A673 (cell line): Measurements from ENCODE around the gene PARD3. TPM values are rescaled to one million over a fixed set of nuclear protein-coding genes. Genes with fewer than 3 reads are reported as not detected.

Experiments
- BruUV-seq: library from RNA; stranded (reverse); fragments of 400-500 nt; replicated peaks from 2 replicates; lab custom pipeline; 2021; lab: Mats Ljungman, UMichigan
- CTCF ChIA-PET: fragments of 300-600 bp; sonication (Branson Sonifier 250); formaldehyde crosslinking; loops from one replicate; lab custom pipeline; 2022; ENCODE audit warnings: antibody characterized with exemption; lab: Charles Lee
- POLR2A ChIA-PET: fragments of 300-600 bp; sonication (Branson Sonifier 250); formaldehyde crosslinking; loops from one replicate; lab custom pipeline; 2022; ENCODE audit warnings: antibody characterized with exemption; ENCODE audit not compliant: low non-redundant PET; lab: Charles Lee
- DNase-seq: peaks from one replicate; pipeline ENCODE4 v3.0.0-alpha.2; 2015; ENCODE audit warnings: low spot score
- H3K27ac ChIP-seq: fragments of 200-600 bp; sonication (generic); 2 replicates; pipeline ENCODE4 v1.5.1; 2016; ENCODE audit warnings: mixed run types, low read depth, mild to moderate bottlenecking, mixed read lengths, antibody characterized with exemption, low read length; ENCODE audit not compliant: poor library complexity, severe bottlenecking
- H3K27me3 ChIP-seq: fragments of 200-600 bp; sonication (generic); replicated peaks from 2 replicates; pipeline ENCODE4 v1.6.1; 2017; ENCODE audit warnings: mixed run types, low read depth, mild to moderate bottlenecking, mixed read lengths, antibody characterized with exemption, low read length; ENCODE audit not compliant: insufficient read depth, poor library complexity
- H3K36me3 ChIP-seq: fragments of 200-600 bp; sonication (generic); 2 replicates; pipeline ENCODE4 v1.6.1; 2016; ENCODE audit warnings: mixed run types, mild to moderate bottlenecking, mixed read lengths, antibody characterized with exemption, low read length; ENCODE audit not compliant: insufficient read depth, poor library complexity, severe bottlenecking
- H3K4me1 ChIP-seq: fragments of 200-600 bp; sonication (generic); 2 replicates; pipeline ENCODE4 v1.6.1; 2017; ENCODE audit warnings: mixed run types, mild to moderate bottlenecking, mixed read lengths, antibody characterized with exemption, low read length; ENCODE audit not compliant: insufficient read depth, poor library complexity, severe bottlenecking
- H3K4me3 ChIP-seq: fragments of 200-600 bp; sonication (generic); 2 replicates; pipeline ENCODE4 v1.5.1; 2016; ENCODE audit warnings: low read depth, mixed run types, mild to moderate bottlenecking, mixed read lengths, low read length; ENCODE audit not compliant: poor library complexity, severe bottlenecking
- H3K9me3 ChIP-seq: fragments of 200-600 bp; sonication (generic); 2 replicates; pipeline ENCODE4 v1.6.1; 2016; ENCODE audit warnings: mixed run types, low read depth, mild to moderate bottlenecking, mixed read lengths, antibody characterized with exemption, low read length; ENCODE audit not compliant: poor library complexity, severe bottlenecking
- EZH2 ChIP-seq: fragments of 200-600 bp; sonication (generic); IDR thresholded peaks from 2 replicates; pipeline ENCODE4 v1.6.1; 2017; ENCODE audit warnings: borderline replicate concordance, low read depth, mild to moderate bottlenecking, mixed read lengths, antibody characterized with exemption, low read length; ENCODE audit not compliant: poor library complexity, severe bottlenecking
- intact Hi-C: fragments of 100-400 bp; cut with micrococcal nuclease; formaldehyde crosslinking; loops from one replicate; pipeline ENCODE4 v1.10.0; 2022; ENCODE audit not compliant: unreplicated experiment
- total RNA-seq: library from RNA; stranded (reverse); gene quantifications from 2 replicates; pipeline ENCODE4 v1.2.3, GENCODE V29; 2021
- TF ChIP-seq, protein P1 (sequence below): fragments of 300-800, 200-600 bp; sonication (generic); conservative IDR thresholded peaks from 2 replicates; pipeline ENCODE4 v1.5.1; 2017; ENCODE audit warnings: low read depth, mild to moderate bottlenecking, antibody characterized with exemption, low read length, moderate library complexity, mixed read lengths

PARD3 gene
- total RNA-seq, 1 experiment from 2014 or later, result 28.0 TPM

- ChIA-PET CTCF (no interaction called here), POLR2A (interaction anchor here (0.5 kb wide), 1 partner anchor 29 kb away, joined by 3 read pairs; no protein-coding TSS in a partner anchor)
- intact Hi-C loops, result no loop called here
- H3K36me3 ChIP-seq, result no peaks in the 10 kb centered on the region
- H3K27ac ChIP-seq, result no peak overlapping the region
- no peaks in the 10 kb centered on the region for H3K27me3 ChIP-seq
- DNase-seq, result no peak
- no peaks in the 10 kb centered on the region for H3K9me3 ChIP-seq
- no TSS peak for BruUV-seq
- no peaks in the 10 kb centered on the region for H3K4me1 ChIP-seq
- TF ChIP-seq, protein P1, sequence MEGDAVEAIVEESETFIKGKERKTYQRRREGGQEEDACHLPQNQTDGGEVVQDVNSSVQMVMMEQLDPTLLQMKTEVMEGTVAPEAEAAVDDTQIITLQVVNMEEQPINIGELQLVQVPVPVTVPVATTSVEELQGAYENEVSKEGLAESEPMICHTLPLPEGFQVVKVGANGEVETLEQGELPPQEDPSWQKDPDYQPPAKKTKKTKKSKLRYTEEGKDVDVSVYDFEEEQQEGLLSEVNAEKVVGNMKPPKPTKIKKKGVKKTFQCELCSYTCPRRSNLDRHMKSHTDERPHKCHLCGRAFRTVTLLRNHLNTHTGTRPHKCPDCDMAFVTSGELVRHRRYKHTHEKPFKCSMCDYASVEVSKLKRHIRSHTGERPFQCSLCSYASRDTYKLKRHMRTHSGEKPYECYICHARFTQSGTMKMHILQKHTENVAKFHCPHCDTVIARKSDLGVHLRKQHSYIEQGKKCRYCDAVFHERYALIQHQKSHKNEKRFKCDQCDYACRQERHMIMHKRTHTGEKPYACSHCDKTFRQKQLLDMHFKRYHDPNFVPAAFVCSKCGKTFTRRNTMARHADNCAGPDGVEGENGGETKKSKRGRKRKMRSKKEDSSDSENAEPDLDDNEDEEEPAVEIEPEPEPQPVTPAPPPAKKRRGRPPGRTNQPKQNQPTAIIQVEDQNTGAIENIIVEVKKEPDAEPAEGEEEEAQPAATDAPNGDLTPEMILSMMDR, result no peak
- TF ChIP-seq EZH2, result no peak
- H3K4me3 ChIP-seq, result no peak overlapping the region
Measured at GRCh38 chr10:34627331-34627730, 187.8 kb downstream of the PARD3 start.

GRCh38 chr10:34626158-34626880 lies 188.8 kb downstream of the PARD3 start:
- Histone ChIP-seq H3K4me1 (no peaks in the 10 kb centered on the region), H3K4me3 (no peak overlapping the region), H3K36me3 (no peaks in the 10 kb centered on the region), H3K27ac (no peak overlapping the region), H3K9me3 (no peaks in the 10 kb centered on the region), H3K27me3 (no peaks in the 10 kb centered on the region)
- POLR2A ChIA-PET, result no interaction called here
- no peak for DNase-seq
- no peak for TF ChIP-seq EZH2
- TF ChIP-seq, protein P1, result no peak
- BruUV-seq, result no TSS peak
- intact Hi-C loops, result no loop called here
- CTCF ChIA-PET, result no interaction called here

GRCh38 chr10:34624323-34625153 lies 190.6 kb downstream of the PARD3 start:
- Histone ChIP-seq H3K4me3 (no peak overlapping the region), H3K4me1 (no peaks in the 10 kb centered on the region), H3K27ac (no peak overlapping the region), H3K9me3 (no peaks in the 10 kb centered on the region), H3K27me3 (no peaks in the 10 kb centered on the region), H3K36me3 (no peaks in the 10 kb centered on the region)
- intact Hi-C loops, result no loop called here
- TF ChIP-seq, protein P1, result no peak
- TF ChIP-seq EZH2, result no peak
- DNase-seq, result no peak
- POLR2A ChIA-PET, result no interaction called here
- no TSS peak for BruUV-seq
- CTCF ChIA-PET, result no interaction called here
